Esophagus squamous epithelium (tissue), 5 donors: ENCODE results near the gene C2. TPM values are rescaled to one million over a fixed set of nuclear protein-coding genes. Genes with fewer than 3 reads are reported as not detected.
A peak's percentile ranks its signal among the peaks of the same experiment; 100 is the strongest.

Experiments used
- DNase-seq: peaks from one replicate; lab custom pipeline; 2025; lab: John Stamatoyannopoulos, UW
- H3K27ac ChIP-seq, 4 donors: fragments of 200-600 bp; sonication (generic); one replicate each; pipeline ENCODE4 v1.5.1; 2016 to 2019; ENCODE audit warnings: mild to moderate bottlenecking in 1 of 4
- H3K27me3 ChIP-seq, 4 donors: fragments of 200-600 bp; sonication (generic); 1 replicate in 3 of 4; 2 replicates in 1 of 4; pipeline versions ENCODE4 v1.5.1 to v1.6.0; 2017 to 2021; ENCODE audit warnings: antibody characterized with exemption in 1 of 4
- H3K36me3 ChIP-seq, 3 donors: fragments of 200-600 bp; sonication (generic); one replicate each; pipeline ENCODE4 v1.5.1; 2016 to 2019
- H3K4me1 ChIP-seq, 3 donors: fragments of 200-600 bp; sonication (generic); one replicate each; pipeline ENCODE4 v1.5.1; 2017 to 2019
- H3K4me3 ChIP-seq, 4 donors: fragments of 200-600 bp; sonication (generic); 1 replicate in 3 of 4; 2 replicates in 1 of 4; pipeline ENCODE4 v1.5.1; 2016 to 2019; ENCODE audit warnings: mild to moderate bottlenecking in 2 of 4, moderate library complexity in 1 of 4
- H3K9me3 ChIP-seq, 3 donors: fragments of 200-600 bp; sonication (generic); one replicate each; pipeline ENCODE4 v1.5.1; 2016 to 2019
- POLR2A ChIP-seq, 4 donors: fragments of 450-650 bp; IDR thresholded peaks; one replicate each; pipeline ENCODE4 v1.6.1; 2017; ENCODE audit warnings: antibody characterized with exemption in 4 of 4, mild to moderate bottlenecking in 4 of 4, moderate library complexity in 3 of 4
- WGBS, 2 donors: methylation state at CpG; one replicate each; pipeline ENCODE4 v1.1.5; 2018; 5-methylcytosine and 5-hydroxymethylcytosine counted together
- intact Hi-C: fragments of 100-400 bp; cut with DNase I; formaldehyde crosslinking; loops from one replicate; pipeline ENCODE4 v1.15.0; 2022
- total RNA-seq, 4 donors: library from RNA; depleted of rRNA; stranded (reverse); fragments of >200 nt; gene quantifications; one replicate each; pipeline ENCODE4 v1.1.0, GENCODE V29; 2016
- TF ChIP-seq, protein P1 (sequence below), 6 experiments: fragments of 450-650 bp in 4 of 6; fragments of 200-600 bp in 2 of 6; sonication (generic) in 2 of 6; IDR thresholded peaks; one replicate each; pipeline ENCODE4 v1.5.1; 2016 to 2019; ENCODE audit warnings: antibody characterized with exemption in 6 of 6, mild to moderate bottlenecking in 4 of 6, moderate library complexity in 4 of 6
- donor health status: DM: yes; HTN: yes; CAD: no.

Gene C2
- total RNA-seq, 4 donors from 2014 or later: 1.1 to 15.2 (median 6.4) TPM

DNA sequence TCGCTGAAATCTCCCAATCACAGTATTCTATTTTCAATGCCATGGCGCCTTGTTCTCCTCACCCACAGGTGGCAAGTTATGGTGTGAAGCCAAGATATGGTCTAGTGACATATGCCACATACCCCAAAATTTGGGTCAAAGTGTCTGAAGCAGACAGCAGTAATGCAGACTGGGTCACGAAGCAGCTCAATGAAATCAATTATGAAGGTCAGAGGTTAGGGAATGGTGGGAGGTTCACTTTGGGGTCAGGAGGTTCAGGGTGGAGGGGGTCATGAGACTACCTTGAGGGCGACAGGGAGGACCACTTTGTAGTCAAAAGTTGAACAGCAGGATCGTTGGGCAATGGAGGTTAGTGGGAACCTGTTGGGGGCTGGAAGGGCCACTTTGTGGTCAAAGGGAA lies 20.8 kb downstream of the C2 start:
- TF ChIP-seq, protein P1, sequence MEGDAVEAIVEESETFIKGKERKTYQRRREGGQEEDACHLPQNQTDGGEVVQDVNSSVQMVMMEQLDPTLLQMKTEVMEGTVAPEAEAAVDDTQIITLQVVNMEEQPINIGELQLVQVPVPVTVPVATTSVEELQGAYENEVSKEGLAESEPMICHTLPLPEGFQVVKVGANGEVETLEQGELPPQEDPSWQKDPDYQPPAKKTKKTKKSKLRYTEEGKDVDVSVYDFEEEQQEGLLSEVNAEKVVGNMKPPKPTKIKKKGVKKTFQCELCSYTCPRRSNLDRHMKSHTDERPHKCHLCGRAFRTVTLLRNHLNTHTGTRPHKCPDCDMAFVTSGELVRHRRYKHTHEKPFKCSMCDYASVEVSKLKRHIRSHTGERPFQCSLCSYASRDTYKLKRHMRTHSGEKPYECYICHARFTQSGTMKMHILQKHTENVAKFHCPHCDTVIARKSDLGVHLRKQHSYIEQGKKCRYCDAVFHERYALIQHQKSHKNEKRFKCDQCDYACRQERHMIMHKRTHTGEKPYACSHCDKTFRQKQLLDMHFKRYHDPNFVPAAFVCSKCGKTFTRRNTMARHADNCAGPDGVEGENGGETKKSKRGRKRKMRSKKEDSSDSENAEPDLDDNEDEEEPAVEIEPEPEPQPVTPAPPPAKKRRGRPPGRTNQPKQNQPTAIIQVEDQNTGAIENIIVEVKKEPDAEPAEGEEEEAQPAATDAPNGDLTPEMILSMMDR (IDR thresholded peaks at IDR 0.05): no peak
- TF ChIP-seq POLR2A (IDR thresholded peaks at IDR 0.05): no peak
- Histone ChIP-seq H3K36me3 (peaks cover 5 to 32% (median 6%) of the 10 kb centered on the region in 3 donors), H3K9me3 (no peaks in the 10 kb centered on the region), H3K4me3 (no peak overlapping the region), H3K27me3 (peaks cover 0 to under 1% (median 0%) of the 10 kb centered on the region in 4 donors), H3K4me1 (peaks cover 9 to 29% (median 23%) of the 10 kb centered on the region in 3 donors), H3K27ac (no peak overlapping the region)
- DNase-seq: no peak
- intact Hi-C loops: no loop called here
- WGBS, 2 donors: 71 to 97% methylated on average over 4 of the region's 5 CpGs

DNA sequence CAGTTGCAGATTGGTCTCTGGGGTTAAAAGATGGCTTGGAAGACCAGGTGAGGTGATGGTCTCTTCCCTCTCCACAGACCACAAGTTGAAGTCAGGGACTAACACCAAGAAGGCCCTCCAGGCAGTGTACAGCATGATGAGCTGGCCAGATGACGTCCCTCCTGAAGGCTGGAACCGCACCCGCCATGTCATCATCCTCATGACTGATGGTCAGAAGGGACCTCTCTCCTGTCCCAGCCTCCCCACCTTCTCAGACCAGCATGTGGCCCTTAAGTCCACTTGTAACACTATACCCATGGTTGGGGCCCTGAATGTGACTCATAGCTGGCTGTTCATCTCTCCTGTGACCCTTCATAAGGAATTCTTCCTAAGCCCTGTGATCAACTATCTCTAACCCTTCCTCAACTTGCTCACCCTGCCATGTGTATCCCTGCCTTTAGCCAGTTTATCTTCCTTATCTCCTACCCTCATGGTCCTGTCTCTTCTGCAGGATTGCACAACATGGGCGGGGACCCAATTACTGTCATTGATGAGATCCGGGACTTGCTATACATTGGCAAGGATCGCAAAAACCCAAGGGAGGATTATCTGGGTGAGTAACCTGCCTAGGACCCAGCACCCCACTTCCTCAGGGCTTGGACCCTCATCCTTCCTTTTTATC lies 21.4 kb downstream of the C2 start:
- Histone ChIP-seq H3K27me3 (no peaks in the 10 kb centered on the region), H3K9me3 (no peaks in the 10 kb centered on the region), H3K4me1 (peaks cover 9 to 29% (median 23%) of the 10 kb centered on the region in 3 donors), H3K4me3 (no peak overlapping the region), H3K27ac (no peak overlapping the region), H3K36me3 (peaks cover 10 to 37% (median 12%) of the 10 kb centered on the region in 3 donors)
- intact Hi-C loops: no loop called here
- 59 to 68% methylated on average over 5 to 6 of the region's 6 CpGs for WGBS, 2 donors
- no peak for TF ChIP-seq POLR2A (IDR thresholded peaks at IDR 0.05)
- TF ChIP-seq, protein P1 (IDR thresholded peaks at IDR 0.05): no peak
- no peak for DNase-seq

DNA sequence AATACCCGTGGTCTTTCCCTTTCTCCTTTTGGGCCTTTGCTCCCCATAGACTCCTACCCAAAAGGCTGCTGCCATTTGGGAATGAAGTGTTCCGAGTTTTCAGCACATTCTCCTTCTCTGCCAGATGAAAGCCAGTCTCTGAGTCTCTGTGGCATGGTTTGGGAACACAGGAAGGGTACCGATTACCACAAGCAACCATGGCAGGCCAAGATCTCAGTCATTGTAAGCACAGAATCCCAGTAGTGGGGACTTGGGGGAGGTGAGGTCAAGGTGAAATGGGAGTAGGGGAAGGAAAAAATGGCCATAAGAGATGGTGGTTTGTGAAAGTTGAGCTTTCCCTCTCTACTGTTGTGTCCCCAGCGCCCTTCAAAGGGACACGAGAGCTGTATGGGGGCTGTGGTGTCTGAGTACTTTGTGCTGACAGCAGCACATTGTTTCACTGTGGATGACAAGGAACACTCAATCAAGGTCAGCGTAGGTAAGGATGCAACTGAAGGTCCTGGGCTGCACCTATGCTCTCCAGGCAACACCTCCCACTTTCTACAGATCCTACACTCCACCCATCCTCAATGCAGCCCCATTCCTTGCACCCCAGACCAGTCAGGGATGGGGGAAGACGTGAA lies 22.5 kb downstream of the C2 start:
- DNase-seq: no peak
- WGBS, 2 donors: 84 to 87% methylated on average over 6 to 7 of the region's 7 CpGs
- Histone ChIP-seq H3K4me3 (no peak overlapping the region), H3K9me3 (no peaks in the 10 kb centered on the region), H3K36me3 (peaks cover 12 to 49% (median 19%) of the 10 kb centered on the region in 3 donors), H3K4me1 (peaks cover 6 to 23% (median 16%) of the 10 kb centered on the region in 3 donors), H3K27ac (no peak overlapping the region), H3K27me3 (no peaks in the 10 kb centered on the region)
- no peak for TF ChIP-seq POLR2A (IDR thresholded peaks at IDR 0.05)
- TF ChIP-seq, protein P1 (IDR thresholded peaks at IDR 0.05): no peak
- intact Hi-C loops: loop anchor here (5.0 kb wide), 1 partner anchor 48 kb away; the partner anchor contains the start of gene ZBTB12

DNA sequence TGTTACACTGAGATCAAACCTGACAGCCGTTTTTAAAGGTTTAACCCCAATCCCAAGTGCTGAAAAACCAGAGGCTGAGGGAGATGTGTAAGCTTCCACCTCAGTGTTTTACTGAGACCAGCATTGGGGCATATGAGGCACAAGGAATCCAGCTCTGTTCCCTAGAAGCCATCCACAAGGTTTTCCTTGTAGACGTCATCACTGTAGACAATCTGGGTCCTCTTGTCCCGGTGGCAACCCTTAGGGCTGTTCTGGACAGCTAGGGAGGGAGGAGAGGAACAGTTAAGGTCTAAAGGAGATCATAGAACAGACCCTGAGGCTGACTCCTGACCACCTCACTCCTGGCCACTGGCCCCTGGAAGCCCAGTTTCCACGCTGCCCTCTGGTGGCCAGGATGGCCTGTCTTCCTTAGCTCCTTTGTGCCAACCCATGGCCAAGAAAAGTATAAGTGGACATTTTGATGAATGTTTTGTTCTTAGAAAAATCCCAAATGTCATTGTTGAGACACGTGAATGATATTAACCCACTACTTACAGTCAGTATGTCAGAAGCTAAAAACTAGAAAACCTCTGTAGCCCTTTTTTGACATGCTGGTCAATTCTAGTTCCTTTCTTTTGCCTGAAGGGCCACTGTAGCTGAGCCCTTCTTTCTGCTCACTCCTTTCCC lies 24.8 kb downstream of the C2 start:
- peaks cover 12 to 71% (median 38%) of the 10 kb centered on the region in 3 donors for H3K36me3 ChIP-seq
- DNase-seq: no peak
- H3K4me1 ChIP-seq: peaks cover 0 to 2% (median 0%) of the 10 kb centered on the region in 3 donors
- 38 to 51% methylated on average over 5 of the region's 5 CpGs for WGBS, 2 donors
- no peaks in the 10 kb centered on the region for H3K9me3 ChIP-seq
- H3K27ac ChIP-seq: peak overlapping the region in 2 of 4 donors; percentile 2 to 50
- no peak overlapping the region for H3K4me3 ChIP-seq
- TF ChIP-seq, protein P1 (IDR thresholded peaks at IDR 0.05): peak in 5 of 6 experiments; percentile 56 to 73 (median 61)
- no peak for TF ChIP-seq POLR2A (IDR thresholded peaks at IDR 0.05)
- intact Hi-C loops: loop anchor here (5.0 kb wide), 1 partner anchor 50 kb away; the partner anchor contains the start of gene ZBTB12
- no peaks in the 10 kb centered on the region for H3K27me3 ChIP-seq
